Duodenal mucosa (tissue), 2 donors: ENCODE measurements around the gene CEACAM5.
"Not testable (repeated sequence)": the region's sequence is repeated elsewhere in the genome, so short reads cannot be mapped to it uniquely, and the experiment has no call there.

Source experiments
- H3K27ac ChIP-seq: one replicate; pipeline ENCODE4 v1.7.0; 2013; ENCODE audit warnings: low read depth, low read length
- H3K27me3 ChIP-seq, 2 donors: one replicate each; pipeline ENCODE4 v1.7.0; 2013; ENCODE audit warnings: low read length in 2 of 2, control low read depth in 1 of 2; ENCODE audit not compliant: insufficient read depth in 2 of 2, control insufficient read depth in 1 of 2
- H3K36me3 ChIP-seq, 2 donors: one replicate each; pipeline ENCODE4 v1.7.0; 2013; ENCODE audit warnings: low read length in 2 of 2, control low read depth in 1 of 2; ENCODE audit not compliant: insufficient read depth in 2 of 2, control insufficient read depth in 1 of 2
- H3K4me1 ChIP-seq, 2 donors: one replicate each; pipeline ENCODE4 v1.7.0; 2013; ENCODE audit warnings: low read length in 2 of 2, control low read depth in 1 of 2; ENCODE audit not compliant: insufficient read depth in 2 of 2, control insufficient read depth in 1 of 2
- H3K4me3 ChIP-seq, 2 donors: one replicate each; pipeline ENCODE4 v1.7.0; 2013; ENCODE audit warnings: low read length in 2 of 2, low read depth in 1 of 2
- H3K9ac ChIP-seq, 2 donors: one replicate each; pipeline ENCODE4 v1.7.0; 2013; ENCODE audit warnings: low read length in 2 of 2, low read depth in 1 of 2
- H3K9me3 ChIP-seq, 2 donors: one replicate each; pipeline ENCODE4 v1.7.0; 2013; ENCODE audit warnings: low read length in 2 of 2, control low read depth in 1 of 2; ENCODE audit not compliant: control insufficient read depth in 1 of 2

CEACAM5 gene

DNA sequence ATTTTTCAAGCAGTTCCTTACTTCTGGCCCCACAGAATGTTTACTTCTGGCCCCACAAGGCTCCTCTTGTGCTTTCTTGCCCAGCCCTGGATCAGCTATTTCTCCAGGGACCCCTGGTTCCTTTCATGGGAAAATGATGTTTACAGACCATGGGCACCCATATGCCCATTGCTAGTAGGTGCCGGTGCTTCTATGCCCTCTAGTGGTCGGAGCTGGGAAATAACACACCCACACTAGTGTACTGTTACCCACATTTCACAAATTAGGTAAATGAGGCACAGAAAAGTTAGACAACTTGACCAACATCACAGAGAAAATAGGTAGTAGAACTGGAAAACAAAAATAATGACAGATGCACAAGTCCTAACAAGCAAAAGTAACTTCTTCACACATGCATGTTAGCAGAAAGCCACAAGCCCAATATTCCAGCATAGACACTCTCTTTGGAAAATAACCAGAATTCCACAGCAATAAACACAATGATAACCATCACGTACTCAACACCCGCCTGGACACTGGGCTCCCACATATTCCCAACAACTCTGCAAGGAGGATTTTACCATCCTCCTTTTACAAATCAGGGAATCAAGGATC, 45.6 kb downstream of the CEACAM5 start:
- peaks cover 8 to 19% of the 10 kb centered on the region in 2 donors for H3K4me1 ChIP-seq
- no peaks in the 10 kb centered on the region for H3K36me3 ChIP-seq
- H3K27me3 ChIP-seq, result no peaks in the 10 kb centered on the region
- no peak overlapping the region for H3K4me3 ChIP-seq
- H3K27ac ChIP-seq, result no peak overlapping the region
- H3K9ac ChIP-seq, result no peak overlapping the region
- no peaks in the 10 kb centered on the region for H3K9me3 ChIP-seq

DNA sequence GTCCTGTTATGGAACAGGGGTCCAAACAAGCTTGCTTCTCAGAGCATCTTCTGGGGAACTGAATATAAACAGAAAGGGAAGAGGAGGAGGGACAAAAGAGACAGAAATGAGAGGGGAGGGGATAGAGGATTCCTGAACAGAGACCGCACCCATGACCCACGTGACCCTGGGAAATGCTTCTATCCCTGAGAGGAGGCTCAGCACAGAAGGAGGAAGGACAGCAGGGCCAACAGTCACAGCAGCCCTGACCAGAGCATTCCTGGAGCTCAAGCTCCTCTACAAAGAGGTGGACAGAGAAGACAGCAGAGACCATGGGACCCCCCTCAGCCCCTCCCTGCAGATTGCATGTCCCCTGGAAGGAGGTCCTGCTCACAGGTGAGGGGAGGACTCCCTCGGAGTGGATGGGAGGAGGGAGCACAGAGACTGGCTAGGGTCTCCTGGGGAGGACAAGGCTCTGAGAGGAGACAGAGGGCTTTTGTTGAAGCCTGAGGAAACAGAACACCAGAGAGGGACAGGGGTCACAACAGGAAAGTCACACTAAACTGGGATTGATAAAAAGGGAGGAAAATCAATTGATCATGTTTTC, 47.0 kb downstream of the CEACAM5 start, which contains the start of gene CEACAM6:
CEACAM6 (plus strand) TSS at position 203 of the 586 bp plus-strand sequence; CDS start at position 312, 109 bp downstream.
- Histone ChIP-seq H3K27ac (no peak within 1 kb of the TSS), H3K9ac (no peak within 1 kb of the TSS), H3K9me3 (no peaks in the 10 kb centered on the region), H3K36me3 (no peaks in the 10 kb centered on the region), H3K27me3 (no peaks in the 10 kb centered on the region), H3K4me3 (no peak within 1 kb of the TSS), H3K4me1 (peaks cover 8 to 18% of the 10 kb centered on the region in 2 donors)

DNA sequence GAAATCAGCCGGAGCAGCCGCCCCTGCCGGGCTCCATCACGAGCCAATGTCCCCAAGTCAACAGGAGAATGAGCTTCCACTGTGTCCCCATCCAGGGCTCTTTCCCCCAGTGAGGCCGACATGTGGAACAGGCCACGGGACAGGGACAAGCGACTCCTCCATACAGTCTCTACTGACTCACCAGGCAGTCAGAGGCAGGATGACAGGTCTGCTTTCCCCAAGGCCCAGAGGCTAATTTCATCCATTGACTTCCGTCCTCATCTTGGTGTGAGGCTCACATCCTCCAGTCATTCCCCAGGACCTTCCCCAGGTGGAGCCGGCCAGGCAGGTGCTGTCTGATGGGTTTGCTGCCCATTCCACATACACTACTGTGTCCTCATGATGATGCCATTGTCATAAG, 50.4 kb downstream of the CEACAM5 start:
- no peak overlapping the region for H3K9ac ChIP-seq
- no peaks in the 10 kb centered on the region for H3K9me3 ChIP-seq
- H3K27ac ChIP-seq, result no peak overlapping the region
- H3K27me3 ChIP-seq, result no peaks in the 10 kb centered on the region
- peaks cover 8 to 17% of the 10 kb centered on the region in 2 donors for H3K4me1 ChIP-seq
- no peak overlapping the region for H3K4me3 ChIP-seq
- no peaks in the 10 kb centered on the region for H3K36me3 ChIP-seq

DNA sequence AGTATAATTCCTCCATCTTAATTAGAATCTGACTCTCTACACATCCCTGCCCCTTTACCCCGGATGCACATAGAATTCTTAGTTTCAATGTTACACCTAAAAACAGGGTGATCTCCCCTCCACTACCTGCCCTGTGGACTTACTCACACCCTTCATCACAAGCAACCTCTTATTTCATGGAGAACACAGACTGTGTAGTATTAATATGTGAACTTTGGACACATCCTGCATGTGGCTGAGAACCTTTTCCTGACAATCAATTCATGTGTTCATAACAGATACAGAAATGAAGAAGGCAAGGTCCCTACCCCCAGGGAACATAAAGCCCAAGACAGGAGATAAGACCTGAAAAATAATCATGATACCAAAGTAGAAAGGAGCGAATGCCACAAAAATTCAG, 58.7 kb downstream of the CEACAM5 start:
- H3K9me3 ChIP-seq, result no peaks in the 10 kb centered on the region
- H3K9ac ChIP-seq, result no peak overlapping the region
- no peak overlapping the region for H3K27ac ChIP-seq
- H3K4me3 ChIP-seq, result no peak overlapping the region
- H3K4me1 ChIP-seq, result peaks cover 0 to 14% of the 10 kb centered on the region in 2 donors
- no peaks in the 10 kb centered on the region for H3K36me3 ChIP-seq
- no peaks in the 10 kb centered on the region for H3K27me3 ChIP-seq

DNA sequence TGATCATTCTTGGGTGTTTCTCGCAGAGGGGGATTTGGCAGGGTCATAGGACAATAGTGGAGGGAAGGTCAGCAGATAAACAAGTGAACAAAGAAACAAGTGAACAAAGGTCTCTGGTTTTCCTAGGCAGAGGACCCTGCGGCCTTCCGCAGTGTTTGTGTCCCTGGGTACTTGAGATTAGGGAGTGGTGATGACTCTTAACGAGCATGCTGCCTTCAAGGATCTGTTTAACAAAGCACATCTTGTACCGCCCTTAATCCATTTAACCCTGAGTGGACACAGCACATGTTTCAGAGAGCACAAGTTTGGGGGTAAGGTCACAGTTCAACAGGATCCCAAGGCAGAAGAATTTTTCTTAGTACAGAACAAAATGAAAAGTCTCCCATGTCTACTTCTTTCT, 59.7 kb downstream of the CEACAM5 start:
- H3K4me1 ChIP-seq, result peaks cover 2 to 22% of the 10 kb centered on the region in 2 donors
- not testable (repeated sequence) for H3K36me3 ChIP-seq, H3K27ac ChIP-seq, H3K9ac ChIP-seq, H3K9me3 ChIP-seq, H3K27me3 ChIP-seq, H3K4me3 ChIP-seq

DNA sequence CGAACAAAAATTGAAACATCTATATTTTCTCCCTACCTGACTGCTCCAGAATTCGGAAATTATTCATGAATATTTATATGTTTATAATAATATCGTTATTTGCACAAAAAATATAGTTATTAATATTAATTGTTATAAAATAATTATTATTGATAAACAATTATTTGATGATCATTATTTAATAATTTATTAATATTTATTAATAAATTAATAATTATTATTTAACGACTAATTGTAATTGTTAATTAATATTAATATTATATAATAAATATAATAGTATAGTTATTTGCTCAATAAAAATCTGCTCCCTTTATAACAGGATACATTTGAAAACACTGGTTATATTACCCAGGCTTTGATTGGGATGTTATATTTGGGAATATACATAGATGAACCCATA, 61.2 kb downstream of the CEACAM5 start:
- H3K9ac ChIP-seq, result no peak overlapping the region
- H3K36me3 ChIP-seq, result no peaks in the 10 kb centered on the region
- H3K27me3 ChIP-seq, result no peaks in the 10 kb centered on the region
- H3K4me1 ChIP-seq, result peaks cover 10 to 32% of the 10 kb centered on the region in 2 donors
- no peak overlapping the region for H3K4me3 ChIP-seq
- no peak overlapping the region for H3K27ac ChIP-seq
- no peaks in the 10 kb centered on the region for H3K9me3 ChIP-seq

DNA sequence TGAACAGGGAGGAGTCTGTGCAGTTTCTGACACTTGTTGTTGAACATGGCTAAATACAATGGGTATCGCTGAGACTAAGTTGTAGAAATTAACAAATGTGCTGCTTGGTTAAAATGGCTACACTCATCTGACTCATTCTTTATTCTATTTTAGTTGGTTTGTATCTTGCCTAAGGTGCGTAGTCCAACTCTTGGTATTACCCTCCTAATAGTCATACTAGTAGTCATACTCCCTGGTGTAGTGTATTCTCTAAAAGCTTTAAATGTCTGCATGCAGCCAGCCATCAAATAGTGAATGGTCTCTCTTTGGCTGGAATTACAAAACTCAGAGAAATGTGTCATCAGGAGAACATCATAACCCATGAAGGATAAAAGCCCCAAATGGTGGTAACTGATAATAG, 63.0 kb downstream of the CEACAM5 start:
- H3K36me3 ChIP-seq, result no peaks in the 10 kb centered on the region
- H3K9me3 ChIP-seq, result no peaks in the 10 kb centered on the region
- H3K27me3 ChIP-seq, result no peaks in the 10 kb centered on the region
- H3K27ac ChIP-seq, result no peak overlapping the region
- no peak overlapping the region for H3K4me3 ChIP-seq
- no peak overlapping the region for H3K9ac ChIP-seq
- peaks cover 26 to 37% of the 10 kb centered on the region in 2 donors for H3K4me1 ChIP-seq

DNA sequence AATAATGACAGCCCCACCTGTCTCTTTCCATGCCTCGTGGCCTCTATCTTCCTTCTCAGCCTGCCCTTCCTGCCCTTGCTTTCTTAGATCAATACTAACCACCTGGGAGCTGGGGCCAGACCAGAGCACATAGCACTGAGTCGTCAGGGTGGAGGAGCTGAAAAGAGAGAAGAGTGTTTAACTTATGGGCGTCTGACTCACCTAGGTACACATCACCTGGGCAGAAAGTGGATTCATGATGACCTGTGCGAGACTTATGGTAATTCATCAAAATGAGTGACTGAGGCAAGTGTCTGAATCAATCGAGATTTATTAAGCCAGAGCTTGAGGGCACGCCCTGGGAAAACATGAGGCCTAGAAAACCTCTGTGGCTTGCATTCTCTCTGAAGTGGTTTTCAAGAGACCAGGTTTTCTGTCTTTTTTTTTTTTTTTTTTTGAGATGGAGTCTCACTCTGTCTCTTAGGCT, 66.1 kb downstream of the CEACAM5 start:
- Histone ChIP-seq H3K4me1 (peaks cover 32 to 39% of the 10 kb centered on the region in 2 donors), H3K9ac (no peak overlapping the region), H3K4me3 (no peak overlapping the region), H3K27me3 (no peaks in the 10 kb centered on the region), H3K36me3 (no peaks in the 10 kb centered on the region), H3K27ac (peak overlapping the region; percentile 44), H3K9me3 (no peaks in the 10 kb centered on the region)

DNA sequence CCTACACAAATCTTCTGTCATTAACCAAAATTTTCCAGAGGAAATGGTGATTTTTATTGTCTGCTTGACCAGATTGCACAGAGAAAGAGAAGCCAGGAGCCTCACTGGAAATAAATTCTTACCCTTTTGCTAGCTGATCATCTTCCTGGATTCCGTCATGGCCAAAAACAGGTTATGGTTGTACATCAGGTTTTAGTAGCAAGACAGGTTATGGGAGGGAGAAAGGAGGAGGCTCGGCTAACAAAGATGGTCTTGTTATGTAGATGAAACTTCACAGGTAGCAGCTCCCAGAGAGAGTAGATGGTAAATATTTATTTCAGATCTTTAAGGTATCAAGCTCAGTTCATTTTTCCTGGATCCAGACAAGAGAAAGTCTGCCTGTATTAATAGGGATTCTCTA, 68.3 kb downstream of the CEACAM5 start:
- Histone ChIP-seq H3K27ac (no peak overlapping the region), H3K4me3 (no peak overlapping the region), H3K9me3 (no peaks in the 10 kb centered on the region), H3K27me3 (no peaks in the 10 kb centered on the region), H3K9ac (no peak overlapping the region), H3K36me3 (no peaks in the 10 kb centered on the region), H3K4me1 (peaks cover 42 to 43% of the 10 kb centered on the region in 2 donors)
